ENCODE measurements around the gene CMSS1.
"Not testable (repeated sequence)": the region's sequence is repeated elsewhere in the genome, so short reads cannot be mapped to it uniquely, and the experiment has no call there.

Gene CMSS1

GRCh38 chr3:99817047-99817436, 620 bp upstream of the CMSS1 start:
- no peak for DNase-seq (ENCODE audit: low read depth in 2 of 2)

- no peak for DNase-seq (ENCODE audit: low read depth in 2 of 2)
Measured at GRCh38 chr3:99818818-99819217, 1.2 kb downstream of the CMSS1 start.

GRCh38 chr3:99823723-99824711, 6.4 kb downstream of the CMSS1 start:
- DNase-seq (ENCODE audit: low read depth in 2 of 2): no peak

GRCh38 chr3:99825004-99825640, 7.5 kb downstream of the CMSS1 start:
- DNase-seq (ENCODE audit: low read depth in 2 of 2): no peak

- no peak for DNase-seq (ENCODE audit: low read depth in 2 of 2)
Measured at GRCh38 chr3:99829844-99830243, 12.2 kb downstream of the CMSS1 start.

GRCh38 chr3:99833617-99834205, 16.0 kb downstream of the CMSS1 start:
- DNase-seq (ENCODE audit: low read depth in 2 of 2): no peak

- no peak for DNase-seq (ENCODE audit: low read depth in 2 of 2)
Measured at GRCh38 chr3:99834211-99834957, 16.7 kb downstream of the CMSS1 start.

GRCh38 chr3:99836681-99837080, 19.0 kb downstream of the CMSS1 start:
- DNase-seq (ENCODE audit: low read depth in 2 of 2): no peak

- DNase-seq (ENCODE audit: low read depth in 2 of 2): no peak
Measured at GRCh38 chr3:99837715-99838114, 20.1 kb downstream of the CMSS1 start.

GRCh38 chr3:99838755-99839154, 21.1 kb downstream of the CMSS1 start:
- no peak for DNase-seq (ENCODE audit: low read depth in 2 of 2)

GRCh38 chr3:99839613-99840012, 22.0 kb downstream of the CMSS1 start:
- no peak for DNase-seq (ENCODE audit: low read depth in 2 of 2)

- DNase-seq (ENCODE audit: low read depth in 2 of 2): not testable (repeated sequence)
Measured at GRCh38 chr3:99841949-99842348, 24.3 kb downstream of the CMSS1 start.

- DNase-seq (ENCODE audit: low read depth in 2 of 2): no peak
Measured at GRCh38 chr3:99842826-99843589, 25.3 kb downstream of the CMSS1 start.

GRCh38 chr3:99843590-99844258, 26.1 kb downstream of the CMSS1 start:
- no peak for DNase-seq (ENCODE audit: low read depth in 2 of 2)

GRCh38 chr3:99845331-99845730, 27.7 kb downstream of the CMSS1 start:
- DNase-seq (ENCODE audit: low read depth in 2 of 2): no peak

GRCh38 chr3:99845999-99846398, 28.3 kb downstream of the CMSS1 start:
- no peak for DNase-seq (ENCODE audit: low read depth in 2 of 2)

GRCh38 chr3:99846477-99847160, 29.0 kb downstream of the CMSS1 start:
- DNase-seq (ENCODE audit: low read depth in 2 of 2): no peak

GRCh38 chr3:99848433-99848832, 30.8 kb downstream of the CMSS1 start:
- DNase-seq (ENCODE audit: low read depth in 2 of 2): no peak

- no peak for DNase-seq (ENCODE audit: low read depth in 2 of 2)
Measured at GRCh38 chr3:99850608-99851007, 32.9 kb downstream of the CMSS1 start.

- DNase-seq (ENCODE audit: low read depth in 2 of 2): no peak
Measured at GRCh38 chr3:99851955-99852354, 34.3 kb downstream of the CMSS1 start.
